Kidney epithelial cell (primary cell): ENCODE results near the gene KEL. TPM values are rescaled to one million over a fixed set of nuclear protein-coding genes. Genes with fewer than 3 reads are reported as not detected.

Experiments
- DNase-seq: peaks from one replicate; pipeline ENCODE4 v3.0.0-alpha.2; 2010; ENCODE audit warnings: low read depth
- H3K27me3 ChIP-seq: 2 replicates; pipeline ENCODE4 v1.6.0; 2011; ENCODE audit warnings: low read length; ENCODE audit not compliant: control insufficient read depth, insufficient read depth
- H3K36me3 ChIP-seq: 2 replicates; pipeline ENCODE4 v1.5.1; 2011; ENCODE audit warnings: low read length; ENCODE audit not compliant: control insufficient read depth, insufficient read depth
- H3K4me3 ChIP-seq: 2 replicates; pipeline ENCODE4 v1.5.1; 2011; ENCODE audit warnings: low read depth, mild to moderate bottlenecking, control low read depth, low read length
- total RNA-seq: library from RNA; depleted of rRNA; stranded (reverse); fragments of >200 nt; gene quantifications from 2 replicates; pipeline ENCODE4 v1.2.3, GENCODE V29; 2015
- TF ChIP-seq, protein P1 (sequence below): IDR thresholded peaks from 2 replicates; pipeline ENCODE4 v1.5.1; 2011; ENCODE audit warnings: mild to moderate bottlenecking, moderate library complexity, low read length, control low read depth, inconsistent platforms; ENCODE audit not compliant: insufficient read depth, poor library complexity, severe bottlenecking

The KEL gene
- total RNA-seq, 1 donor from 2014 or later: not detected

GRCh38 chr7:142959202-142959601, 3.0 kb downstream of the KEL start:
- TF ChIP-seq, protein P1, sequence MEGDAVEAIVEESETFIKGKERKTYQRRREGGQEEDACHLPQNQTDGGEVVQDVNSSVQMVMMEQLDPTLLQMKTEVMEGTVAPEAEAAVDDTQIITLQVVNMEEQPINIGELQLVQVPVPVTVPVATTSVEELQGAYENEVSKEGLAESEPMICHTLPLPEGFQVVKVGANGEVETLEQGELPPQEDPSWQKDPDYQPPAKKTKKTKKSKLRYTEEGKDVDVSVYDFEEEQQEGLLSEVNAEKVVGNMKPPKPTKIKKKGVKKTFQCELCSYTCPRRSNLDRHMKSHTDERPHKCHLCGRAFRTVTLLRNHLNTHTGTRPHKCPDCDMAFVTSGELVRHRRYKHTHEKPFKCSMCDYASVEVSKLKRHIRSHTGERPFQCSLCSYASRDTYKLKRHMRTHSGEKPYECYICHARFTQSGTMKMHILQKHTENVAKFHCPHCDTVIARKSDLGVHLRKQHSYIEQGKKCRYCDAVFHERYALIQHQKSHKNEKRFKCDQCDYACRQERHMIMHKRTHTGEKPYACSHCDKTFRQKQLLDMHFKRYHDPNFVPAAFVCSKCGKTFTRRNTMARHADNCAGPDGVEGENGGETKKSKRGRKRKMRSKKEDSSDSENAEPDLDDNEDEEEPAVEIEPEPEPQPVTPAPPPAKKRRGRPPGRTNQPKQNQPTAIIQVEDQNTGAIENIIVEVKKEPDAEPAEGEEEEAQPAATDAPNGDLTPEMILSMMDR: no peak
- DNase-seq: no peak
- Histone ChIP-seq H3K36me3 (no peaks in the 10 kb centered on the region), H3K4me3 (no peak overlapping the region), H3K27me3 (no peaks in the 10 kb centered on the region)

GRCh38 chr7:142957723-142958122, 4.4 kb downstream of the KEL start:
- no peaks in the 10 kb centered on the region for H3K27me3 ChIP-seq
- H3K4me3 ChIP-seq: no peak overlapping the region
- TF ChIP-seq, protein P1: no peak
- no peaks in the 10 kb centered on the region for H3K36me3 ChIP-seq
- DNase-seq: no peak

DNA sequence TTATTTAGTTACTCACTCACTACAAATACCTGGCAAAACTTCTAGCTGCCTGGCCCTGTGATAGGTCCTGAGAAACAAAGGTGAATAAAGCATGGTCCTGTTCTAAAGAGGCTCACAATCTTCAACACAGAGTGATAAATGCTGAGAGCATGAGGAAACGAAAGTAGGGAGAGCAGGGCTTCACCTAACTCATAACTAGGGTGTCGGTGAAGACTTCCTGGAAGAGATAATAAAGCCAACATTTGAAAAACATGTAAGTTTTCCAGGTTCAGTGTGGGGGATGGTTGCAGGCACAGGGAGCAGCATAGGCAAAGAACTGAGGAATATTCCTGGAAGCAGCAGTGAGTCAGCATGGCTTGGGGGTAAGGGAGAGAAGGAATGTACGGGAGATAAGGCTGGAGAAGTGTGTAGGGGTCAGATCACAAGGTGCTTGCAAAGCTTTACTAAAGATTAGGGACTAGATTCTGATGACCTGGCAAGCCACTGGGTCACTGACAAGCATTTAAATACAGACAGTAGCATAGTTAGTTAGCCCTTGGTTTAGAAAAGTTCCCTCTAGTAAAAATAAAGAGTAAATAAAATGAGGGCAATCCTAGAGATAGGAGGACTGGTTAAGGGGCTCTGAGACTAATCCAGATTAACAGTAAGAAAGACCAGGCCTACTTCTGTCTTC, 5.1 kb downstream of the KEL start:
- TF ChIP-seq, protein P1: no peak
- no peak for DNase-seq
- Histone ChIP-seq H3K27me3 (no peaks in the 10 kb centered on the region), H3K4me3 (no peak overlapping the region), H3K36me3 (no peaks in the 10 kb centered on the region)

- TF ChIP-seq, protein P1: no peak
- Histone ChIP-seq H3K27me3 (no peaks in the 10 kb centered on the region), H3K36me3 (no peaks in the 10 kb centered on the region), H3K4me3 (no peak overlapping the region)
- no peak for DNase-seq
These were observed 7.4 kb downstream of the KEL start for GRCh38 chr7:142954680-142955268.

DNA sequence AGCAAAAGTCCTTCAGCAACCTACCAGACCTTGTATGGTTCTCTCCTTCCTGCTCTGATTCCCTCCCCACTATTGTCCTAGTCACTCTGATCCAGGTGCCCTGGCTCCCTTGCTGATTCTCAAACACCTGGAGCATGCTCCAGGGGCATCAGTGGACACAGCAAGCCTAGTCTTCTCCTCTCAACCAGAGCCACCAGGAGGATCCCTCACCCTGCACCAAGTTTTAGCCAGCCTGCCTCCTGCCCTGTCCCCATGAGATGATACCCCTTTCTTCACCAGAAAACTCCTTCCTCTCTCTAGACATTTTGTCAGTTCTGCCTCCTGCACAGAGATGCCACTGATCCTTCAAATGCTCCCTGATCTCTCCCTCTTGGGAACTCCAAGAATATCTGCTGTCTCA, 11.9 kb downstream of the KEL start:
- TF ChIP-seq, protein P1: no peak
- Histone ChIP-seq H3K36me3 (no peaks in the 10 kb centered on the region), H3K27me3 (no peaks in the 10 kb centered on the region), H3K4me3 (no peak overlapping the region)
- no peak for DNase-seq

DNA sequence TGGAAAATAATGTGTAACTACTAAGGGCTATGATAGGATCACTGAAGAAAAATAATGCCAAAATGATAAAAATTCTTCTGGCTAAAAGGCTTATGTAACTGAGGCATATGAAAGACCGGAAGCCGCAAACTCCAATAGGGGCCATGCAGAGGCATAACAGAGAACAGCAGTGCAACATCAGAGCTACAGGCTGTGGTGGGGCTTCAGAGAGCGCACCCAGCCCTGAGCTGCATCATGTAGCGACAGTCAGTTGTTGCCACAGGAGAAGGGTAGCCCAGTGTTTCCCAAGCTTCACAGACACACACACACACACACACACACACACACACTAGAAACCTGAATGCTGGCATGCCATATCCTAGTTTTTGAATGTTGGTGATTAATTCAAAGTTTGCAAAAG, 13.6 kb downstream of the KEL start:
- Histone ChIP-seq H3K36me3 (no peaks in the 10 kb centered on the region), H3K27me3 (no peaks in the 10 kb centered on the region), H3K4me3 (no peak overlapping the region)
- DNase-seq: no peak
- TF ChIP-seq, protein P1: no peak
